HG03457 (cell line): Measurements from ENCODE around the gene XXYLT1.

Experiments
- ATAC-seq: cut with Tn5 transposase; IDR thresholded peaks from one replicate; pipeline ENCODE4 v1.9.1; 2021; ENCODE audit warnings: moderate number of reproducible peaks; ENCODE audit not compliant: unreplicated experiment

Gene XXYLT1

DNA sequence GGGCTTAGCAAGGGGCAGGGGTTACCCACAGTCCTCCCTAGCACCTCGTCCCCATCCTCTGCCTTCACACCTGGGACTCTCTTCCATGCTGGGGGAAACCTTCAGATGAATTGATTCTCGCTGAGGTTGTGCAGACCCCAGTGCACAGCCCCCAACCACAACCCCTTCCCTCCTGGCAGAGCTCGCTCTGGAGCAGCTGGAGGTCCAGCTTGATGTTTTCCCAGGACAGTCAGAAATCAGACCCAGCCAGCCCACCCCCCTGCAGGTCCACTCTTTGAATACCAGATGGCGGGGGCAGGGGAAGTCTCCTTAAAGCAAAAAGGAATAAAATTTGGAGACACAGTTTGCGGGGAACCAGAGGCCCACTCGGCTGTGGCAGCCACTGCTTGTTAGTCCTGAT, 234.4 kb downstream of the XXYLT1 start:
- ATAC-seq: no peak

DNA sequence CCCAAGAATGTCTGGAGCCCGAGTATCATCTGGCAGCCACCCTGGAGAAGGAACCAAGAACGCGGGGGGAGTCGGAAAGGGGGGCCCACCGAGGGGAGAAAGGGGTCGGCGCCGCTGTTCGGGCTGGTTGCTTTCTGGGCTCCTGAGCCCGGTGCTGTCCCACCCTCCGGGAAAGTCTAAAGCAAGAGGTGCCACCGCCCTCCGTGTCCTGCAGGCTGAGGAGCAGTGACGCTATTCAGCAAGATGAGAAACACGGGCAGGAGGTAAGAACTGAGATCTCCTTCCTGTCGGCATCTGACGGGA, 234.8 kb downstream of the XXYLT1 start:
- ATAC-seq: no peak

DNA sequence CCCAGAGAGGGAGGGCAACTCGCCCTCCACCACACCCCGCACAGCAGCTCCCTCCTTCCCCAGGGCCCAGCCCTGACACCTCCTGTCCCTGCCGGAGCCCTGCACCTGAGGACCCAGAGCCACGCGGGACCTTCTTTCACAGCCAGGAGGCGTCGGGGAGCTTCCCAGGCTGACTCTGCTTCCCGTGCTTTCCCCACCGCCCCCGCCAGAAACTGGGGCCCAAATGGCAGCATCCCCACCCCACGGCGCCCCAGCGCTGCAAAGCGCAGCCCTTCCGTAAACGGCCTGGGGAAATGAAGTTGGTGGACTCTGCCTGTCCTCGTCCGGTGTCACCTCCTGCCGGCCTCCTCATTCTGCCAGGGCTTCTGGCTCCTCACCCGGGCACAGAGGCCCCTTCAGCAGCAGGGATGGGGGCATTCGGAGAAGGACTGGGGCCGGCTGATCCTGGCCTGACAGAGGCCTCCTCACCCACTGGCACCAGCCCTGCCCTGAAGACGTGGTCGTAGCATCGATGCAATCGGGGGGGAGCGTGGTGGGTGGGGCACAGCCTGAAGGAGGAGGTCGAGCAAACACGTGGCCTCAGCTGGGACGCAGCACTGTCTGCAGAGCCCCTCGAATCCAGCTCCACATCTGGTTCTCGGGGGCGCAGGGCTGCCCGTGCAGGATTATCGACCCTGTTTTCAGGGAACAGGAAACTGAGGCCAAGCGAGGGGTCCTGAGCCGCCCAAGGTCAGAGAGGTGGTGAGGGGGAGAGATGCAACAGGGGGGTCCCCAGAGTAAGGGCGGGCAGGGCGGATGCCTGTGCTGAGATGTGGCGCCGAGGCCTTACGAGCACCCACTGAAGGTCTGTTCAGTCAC, 235.4 kb downstream of the XXYLT1 start:
- ATAC-seq: no peak

DNA sequence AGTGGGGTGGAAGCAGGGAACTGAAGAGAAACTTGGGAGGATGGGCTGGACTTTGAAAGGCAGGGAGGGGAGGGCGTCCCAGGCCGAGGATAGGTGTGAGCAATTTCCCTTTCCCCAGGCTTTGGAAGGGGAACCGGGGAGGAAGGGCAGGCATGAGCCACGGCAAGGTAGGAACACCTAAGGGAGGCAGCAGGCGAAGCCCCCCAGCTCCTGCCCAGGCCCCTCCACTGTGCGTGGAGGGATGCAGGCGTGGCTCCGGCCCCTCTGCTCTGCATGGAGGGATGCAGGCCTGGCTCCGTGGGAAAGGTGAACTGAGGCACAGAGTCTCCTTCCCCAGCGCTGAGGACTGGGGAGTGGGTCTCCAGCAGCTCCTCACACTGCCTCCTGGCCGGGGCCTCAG, 236.4 kb downstream of the XXYLT1 start:
- no peak for ATAC-seq

DNA sequence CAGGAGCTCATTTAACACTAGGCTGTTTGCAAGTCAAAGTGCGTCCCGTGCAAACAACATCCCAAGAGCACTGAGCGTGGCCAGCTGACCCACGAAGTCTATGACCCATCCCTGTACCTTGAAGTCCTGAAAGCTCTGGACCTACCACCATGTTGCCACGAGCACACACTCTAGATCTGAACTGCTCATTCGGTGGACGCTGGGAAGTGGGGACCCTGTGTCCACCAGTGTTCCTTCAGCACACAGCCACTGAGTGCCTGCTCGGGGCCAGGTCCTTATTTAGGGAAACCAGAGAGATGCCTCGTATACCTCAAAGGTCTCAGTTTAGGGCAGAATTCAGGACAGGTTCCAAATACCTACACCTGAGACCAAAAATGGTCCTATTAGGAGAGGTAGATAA, 236.9 kb downstream of the XXYLT1 start:
- no peak for ATAC-seq

DNA sequence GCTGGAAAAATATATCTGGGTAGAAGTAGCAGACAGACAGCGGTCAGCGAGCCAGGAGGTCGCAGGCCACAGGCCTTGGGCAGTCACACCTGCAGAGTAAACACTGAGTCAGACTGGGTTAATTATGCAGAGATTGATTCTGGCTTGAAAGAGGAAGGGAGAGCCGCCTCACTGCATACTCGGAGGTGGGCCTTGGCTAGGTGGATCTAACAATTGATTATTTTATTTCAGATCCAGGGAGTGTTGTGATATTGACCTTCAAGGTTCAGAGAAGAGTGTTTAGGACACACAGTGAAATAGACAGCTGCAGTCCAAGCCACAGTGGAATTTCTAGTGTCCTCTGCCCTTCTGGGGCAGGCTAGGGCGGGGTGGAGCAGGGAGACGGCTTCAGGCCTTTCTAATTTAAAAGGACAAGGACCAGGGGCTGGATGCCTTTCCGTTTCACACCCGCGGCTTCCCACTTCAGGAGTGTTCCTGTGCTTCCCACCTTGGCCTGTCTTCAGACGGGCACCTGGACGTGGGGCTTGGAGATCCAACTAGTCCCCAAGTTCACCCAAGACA, 237.3 kb downstream of the XXYLT1 start:
- no peak for ATAC-seq

DNA sequence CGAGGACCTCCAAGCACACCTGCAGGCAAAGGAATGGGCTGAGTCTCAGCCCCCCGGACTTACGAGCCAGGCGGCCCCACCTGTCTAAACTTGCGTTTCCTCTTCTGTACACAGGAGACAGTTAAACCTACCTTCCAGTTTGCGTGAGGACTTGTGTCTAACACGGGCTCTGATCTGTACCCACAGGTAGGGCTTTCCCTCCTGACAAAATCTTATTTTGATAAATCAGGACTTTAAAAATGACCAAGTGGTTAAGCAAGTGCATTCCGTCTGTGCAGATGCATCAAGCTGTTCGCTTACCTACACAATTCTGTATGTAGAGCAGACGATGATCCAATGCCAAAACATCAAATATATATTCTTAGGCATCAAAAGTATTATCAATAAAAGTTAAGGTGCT, 238.0 kb downstream of the XXYLT1 start:
- ATAC-seq: no peak

DNA sequence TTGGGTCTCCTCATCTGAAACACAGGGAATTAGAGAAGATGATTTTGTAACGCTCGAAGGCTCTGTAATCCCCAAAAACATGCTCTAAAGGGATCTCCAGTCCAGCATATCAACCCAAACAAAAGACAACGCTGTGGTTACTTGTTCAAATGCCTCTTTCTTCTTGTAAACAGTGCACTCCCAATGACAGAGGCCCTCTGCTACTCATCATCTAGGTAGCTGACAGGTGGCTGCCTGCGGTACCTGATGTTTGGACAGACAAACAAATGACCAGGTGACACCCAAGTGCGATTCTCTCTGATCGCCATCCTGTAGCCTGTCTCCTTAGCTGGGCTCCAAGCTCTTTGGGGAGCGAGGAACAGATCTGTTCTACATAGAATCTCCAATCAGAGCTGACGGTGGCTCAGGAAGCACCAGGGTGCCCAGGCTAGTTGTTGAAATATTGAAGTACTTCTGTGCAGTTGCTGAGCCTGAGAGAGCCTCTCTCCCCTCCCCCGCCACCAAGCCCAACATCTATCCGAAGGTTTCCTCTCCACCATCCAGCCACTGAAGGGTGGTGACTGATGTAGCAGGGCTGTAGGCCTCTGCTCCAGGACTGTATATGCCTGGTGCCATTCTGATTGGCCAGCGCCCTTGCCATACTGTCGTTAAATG, 238.7 kb downstream of the XXYLT1 start:
- ATAC-seq: no peak

DNA sequence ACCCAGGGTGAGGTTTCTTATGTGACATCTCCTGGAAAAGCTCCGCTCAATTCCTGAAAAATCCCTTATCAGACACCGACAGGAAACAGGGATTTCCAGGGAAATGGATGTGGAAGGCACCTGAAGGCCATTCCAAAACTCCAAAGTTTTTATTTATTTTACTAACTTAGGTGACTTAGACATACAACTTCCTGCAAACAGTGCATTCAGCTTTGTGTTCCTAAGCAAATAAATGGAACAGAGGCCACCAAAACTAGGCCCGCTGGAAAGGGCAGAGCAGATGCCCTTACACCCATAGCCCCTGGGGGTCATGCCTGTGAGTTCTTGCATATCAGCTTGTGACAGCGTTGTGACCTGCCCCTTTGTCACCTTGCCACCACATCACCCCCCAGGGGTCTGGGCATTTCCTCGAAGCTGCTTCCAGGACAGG, 239.4 kb downstream of the XXYLT1 start:
- ATAC-seq: no peak

DNA sequence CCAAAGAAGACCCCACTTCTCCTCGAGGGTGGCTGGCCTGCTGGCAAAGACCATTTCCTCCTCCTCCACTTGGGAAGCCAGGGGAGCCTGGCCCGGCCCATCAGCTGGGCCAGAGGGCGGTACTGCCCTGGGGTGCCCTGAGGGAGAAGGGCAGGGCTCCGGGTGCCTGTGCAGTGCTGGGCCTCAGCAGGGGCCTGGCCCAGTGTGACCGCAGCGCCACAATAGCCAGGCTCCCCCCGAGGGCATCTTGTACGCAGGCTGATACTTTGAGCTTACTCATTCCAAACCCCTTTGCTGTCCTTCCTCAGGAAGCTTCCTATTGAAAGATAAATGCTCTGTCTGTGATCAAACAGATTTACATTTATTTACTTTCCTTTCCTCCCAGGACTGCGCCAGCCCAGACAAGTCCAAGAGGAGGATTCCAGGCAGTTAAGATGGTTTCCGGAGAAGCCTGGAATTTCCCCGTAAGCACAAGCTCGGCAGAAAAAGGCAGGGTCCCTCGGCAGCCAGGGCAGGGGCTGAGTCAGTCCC, 240.1 kb downstream of the XXYLT1 start:
- no peak for ATAC-seq

DNA sequence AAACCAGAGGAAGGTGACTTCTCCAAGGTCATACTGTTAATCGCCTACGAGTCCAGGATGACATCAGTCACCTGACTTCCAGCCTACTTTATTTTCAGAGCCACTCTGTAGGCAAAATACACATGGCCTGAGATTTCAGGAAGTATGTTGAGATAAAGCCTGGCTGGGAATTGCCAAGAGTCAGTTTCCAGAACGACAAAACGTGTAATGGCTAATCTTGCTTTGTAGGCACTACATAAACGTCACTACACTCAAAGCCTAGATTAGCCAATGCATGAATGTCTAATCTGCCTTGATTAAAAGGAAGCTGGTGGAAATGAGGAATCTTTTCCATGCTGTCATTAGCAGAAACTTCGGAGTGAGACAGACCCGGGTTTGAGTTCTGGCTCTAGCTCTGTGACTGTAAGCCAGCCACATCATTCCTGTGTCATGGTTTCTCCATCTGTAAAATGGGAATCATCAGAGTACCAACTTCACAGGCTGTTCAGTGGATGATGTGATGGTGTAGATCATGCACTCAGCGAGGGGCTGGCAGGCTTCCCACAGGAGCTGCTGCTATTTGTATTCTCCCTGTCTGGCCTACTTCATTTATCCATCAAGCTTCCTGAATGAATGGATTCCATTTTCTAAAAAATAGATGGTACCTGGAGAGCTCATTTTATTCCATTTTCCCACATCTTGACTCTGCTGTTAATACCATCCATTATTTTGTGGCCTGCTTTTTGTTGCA, 241.9 kb downstream of the XXYLT1 start:
- ATAC-seq: no peak

DNA sequence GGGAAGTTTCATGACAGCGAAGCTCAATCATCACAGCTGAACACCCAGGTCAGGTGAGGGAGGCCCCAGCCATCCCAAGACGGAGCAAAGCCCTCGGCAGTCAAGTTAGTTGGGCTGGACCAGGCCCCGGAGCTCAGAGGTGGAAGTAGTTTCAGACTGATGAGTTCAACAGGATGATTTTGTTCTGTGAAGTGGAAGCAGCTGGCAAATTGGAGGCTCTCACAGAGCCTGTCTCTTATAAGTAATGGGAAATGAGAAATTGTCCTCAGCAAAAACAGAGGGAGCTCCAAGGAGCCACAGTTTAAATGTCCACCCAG, 245.1 kb downstream of the XXYLT1 start:
- no peak for ATAC-seq

DNA sequence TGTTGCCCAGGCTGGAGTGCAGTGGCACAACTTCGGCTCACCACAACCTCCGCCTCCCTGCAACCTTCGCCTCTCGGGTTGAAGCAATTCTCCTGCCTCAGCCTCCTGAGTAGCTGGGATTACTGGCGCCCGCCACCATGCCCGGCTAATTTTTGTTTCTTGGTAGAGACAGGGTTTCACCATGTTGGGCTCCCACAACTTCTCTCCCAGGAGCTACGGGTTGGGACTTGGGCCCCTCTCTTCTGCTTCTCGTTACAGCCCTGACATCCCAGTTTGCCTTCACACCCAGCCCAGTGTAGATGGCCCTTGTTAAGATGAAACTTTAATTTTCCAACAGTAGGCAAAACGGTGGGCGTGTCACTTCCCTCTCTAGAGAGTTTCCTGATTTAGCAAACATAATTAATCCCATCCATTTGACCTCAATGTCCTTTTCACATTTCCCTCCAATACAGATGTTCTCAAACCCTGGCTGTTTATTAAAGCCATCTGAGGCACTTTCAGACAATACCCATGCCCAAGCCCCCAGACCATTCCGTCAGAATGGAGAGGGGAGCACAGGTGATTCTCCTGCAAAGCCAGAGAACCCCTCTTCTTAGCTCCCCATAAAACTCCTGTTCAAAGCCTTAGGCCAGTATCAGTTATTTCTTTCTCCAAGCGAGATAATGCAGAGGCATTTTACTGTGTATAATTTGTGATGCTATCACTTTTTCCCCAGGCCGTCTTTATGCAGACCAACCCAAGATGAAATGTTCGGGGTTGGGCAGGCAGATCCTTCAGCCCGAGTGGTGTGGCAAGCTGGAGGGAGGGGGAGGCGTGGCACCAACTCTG, 245.7 kb downstream of the XXYLT1 start:
- ATAC-seq: no peak

DNA sequence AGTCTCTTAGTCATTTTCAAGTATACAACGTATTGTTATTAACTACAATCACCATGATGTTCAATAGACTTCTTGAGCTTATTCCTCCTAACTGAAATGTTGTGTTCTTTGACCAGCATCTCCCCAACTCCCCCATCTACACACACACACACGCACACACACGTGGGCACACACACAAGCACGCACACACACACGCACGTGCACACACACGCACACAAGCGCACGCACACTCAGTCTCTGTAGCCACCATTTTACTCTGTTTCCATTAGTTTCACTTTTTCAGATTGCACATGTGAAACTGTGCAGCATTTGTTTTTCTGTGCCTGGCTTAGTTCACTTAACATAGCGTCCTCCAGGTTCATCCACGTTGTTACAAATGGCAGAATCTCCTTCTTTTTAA, 247.0 kb downstream of the XXYLT1 start:
- no peak for ATAC-seq

DNA sequence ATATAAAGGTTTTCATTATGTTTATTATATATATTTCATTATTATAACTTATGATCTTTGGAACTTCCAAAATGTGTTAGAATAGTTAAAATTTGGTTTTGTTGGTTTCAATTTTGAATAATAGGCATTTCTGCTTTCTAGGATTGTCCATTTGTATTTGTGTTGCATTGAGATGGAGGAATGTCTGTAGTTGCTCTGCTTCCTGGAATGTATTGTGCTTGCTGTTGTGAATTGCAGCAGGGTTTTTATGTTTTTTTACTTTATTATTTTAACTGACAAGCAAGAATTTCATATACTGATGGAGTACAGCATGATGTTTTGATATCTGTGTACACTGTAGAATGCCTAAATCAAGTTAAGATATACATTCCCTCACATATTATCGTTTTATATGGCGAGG, 247.4 kb downstream of the XXYLT1 start:
- no peak for ATAC-seq

DNA sequence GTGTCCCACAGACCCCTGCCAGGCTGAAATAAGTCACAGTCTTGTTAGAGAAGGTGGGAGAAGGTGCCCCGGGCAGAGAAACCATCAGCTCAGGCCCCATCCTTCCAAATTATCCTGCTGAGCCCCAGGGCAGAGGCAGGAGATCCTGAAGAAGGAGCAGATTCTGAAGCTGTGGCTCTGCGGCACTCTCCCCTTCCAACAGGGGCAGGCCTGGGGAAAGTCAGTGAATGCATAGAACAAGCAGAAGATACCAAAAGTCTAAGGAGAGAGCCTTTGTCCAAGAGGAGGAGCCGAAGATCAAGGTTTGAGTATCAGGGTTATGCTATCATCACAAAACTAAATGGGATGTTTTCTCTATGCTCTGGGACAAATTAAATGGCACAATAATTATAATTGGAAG, 249.3 kb downstream of the XXYLT1 start:
- ATAC-seq: no peak

DNA sequence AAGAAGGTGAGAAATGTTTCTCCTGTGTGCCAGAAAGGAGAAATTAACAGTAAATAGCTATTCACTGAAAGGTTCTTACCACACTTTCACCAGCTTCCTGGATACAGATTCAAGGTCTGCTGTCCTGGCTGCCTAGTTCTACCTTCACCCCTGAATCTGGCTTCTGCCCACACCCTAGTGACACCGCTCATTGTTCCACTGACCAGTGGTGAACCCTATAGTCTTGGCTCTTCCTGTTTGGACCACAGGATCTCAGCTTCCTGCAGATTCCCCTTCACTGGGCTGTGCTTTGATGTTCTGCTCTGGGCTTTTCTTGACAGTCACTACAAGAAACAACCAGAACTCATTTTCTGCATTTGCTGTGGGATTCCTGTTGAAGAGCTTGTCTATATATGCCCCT, 250.0 kb downstream of the XXYLT1 start:
- ATAC-seq: no peak

DNA sequence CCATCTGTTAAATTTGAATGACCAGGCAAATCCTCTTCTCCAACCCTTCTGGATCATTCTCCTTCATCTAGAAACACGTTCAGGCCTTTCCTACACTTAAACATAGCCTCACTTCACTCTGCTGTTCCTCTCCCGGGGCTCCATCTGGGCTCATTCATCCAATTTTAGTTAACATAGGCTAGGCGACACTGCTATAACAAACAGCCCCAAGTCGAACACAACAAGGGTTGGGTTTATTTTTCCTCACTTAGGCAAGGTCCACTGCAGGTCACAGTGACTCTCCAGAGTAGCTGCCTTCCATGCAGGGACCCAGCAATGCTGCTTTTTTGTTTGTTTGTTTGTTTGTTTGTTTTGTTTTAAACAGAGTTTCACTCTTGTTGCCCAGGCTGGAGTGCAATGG, 250.8 kb downstream of the XXYLT1 start:
- no peak for ATAC-seq

DNA sequence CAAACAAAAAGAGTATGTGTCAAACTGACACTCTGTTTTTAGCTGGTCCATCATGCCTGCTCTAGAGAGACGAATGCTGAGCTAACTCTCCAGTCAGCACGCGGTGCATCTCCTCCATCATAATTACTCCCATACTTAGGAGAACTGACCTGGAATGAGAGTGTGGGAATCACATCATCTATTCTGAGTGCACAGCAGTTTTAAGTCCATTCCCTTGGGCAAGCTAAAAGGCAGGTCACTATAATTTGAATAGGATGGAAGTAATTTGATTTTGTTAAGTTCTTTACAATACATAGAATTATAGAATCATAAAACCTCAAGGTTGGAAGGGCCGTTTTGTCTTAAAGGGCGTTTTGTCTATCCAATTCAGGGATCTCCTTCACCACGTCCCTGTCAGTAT, 251.6 kb downstream of the XXYLT1 start:
- ATAC-seq: no peak
